AG09309 (cell line): Measurements from ENCODE around the gene E2F2.
"Not testable (repeated sequence)": the region's sequence is repeated elsewhere in the genome, so short reads cannot be mapped to it uniquely, and the experiment has no call there.

Source experiments
- DNase-seq: peaks from one replicate; pipeline ENCODE4 v3.0.0-alpha.2; 2010; ENCODE audit warnings: low read depth
- H3K4me3 ChIP-seq: 2 replicates; pipeline ENCODE4 v1.5.1; 2011; ENCODE audit warnings: mild to moderate bottlenecking, low read depth, low read length, moderate library complexity; ENCODE audit not compliant: control insufficient read depth
- CTCF ChIP-seq: IDR thresholded peaks from 2 replicates; pipeline ENCODE4 v1.5.1; 2011; ENCODE audit warnings: mild to moderate bottlenecking, low read depth, low read length, inconsistent platforms; ENCODE audit not compliant: insufficient read depth, control insufficient read depth; ENCODE audit errors: missing control alignments

The E2F2 gene

GRCh38 chr1:23545851-23546250, 14.8 kb upstream of the E2F2 start:
- no peak for DNase-seq
- TF ChIP-seq CTCF = no peak
- no peak overlapping the region for H3K4me3 ChIP-seq

GRCh38 chr1:23544444-23545389, 13.7 kb upstream of the E2F2 start:
- DNase-seq = no peak
- peak; percentile 89 for TF ChIP-seq CTCF

GRCh38 chr1:23543707-23544443, 12.8 kb upstream of the E2F2 start:
- TF ChIP-seq CTCF = no peak
- H3K4me3 ChIP-seq = no peak overlapping the region
- DNase-seq = no peak

More at GRCh38 chr1:23544444-23545389, 13.7 kb upstream of the E2F2 start:
- H3K4me3 ChIP-seq = no peak overlapping the region

- H3K4me3 ChIP-seq, DNase-seq: not testable (repeated sequence)
Observed at GRCh38 chr1:23542940-23543339, 11.9 kb upstream of the E2F2 start.

- no peak for DNase-seq
- H3K4me3 ChIP-seq = no peak overlapping the region
- peak; percentile 96 for TF ChIP-seq CTCF
Observed at GRCh38 chr1:23539698-23540266, 8.7 kb upstream of the E2F2 start.

- no peak overlapping the region for H3K4me3 ChIP-seq
- no peak for DNase-seq
- TF ChIP-seq CTCF = no peak
Observed at GRCh38 chr1:23537296-23537973, 6.4 kb upstream of the E2F2 start.
